Ishikawa (cell line): ENCODE data around the gene TTLL13.

Experiments
- CEBPB ChIP-seq: IDR thresholded peaks from 2 replicates; pipeline ENCODE4 v1.6.1; 2012
- CREB1 ChIP-seq: IDR thresholded peaks from 2 replicates; pipeline ENCODE4 v1.6.1; 2012; ENCODE audit warnings: low read depth
- EGR1 ChIP-seq: IDR thresholded peaks from 2 replicates; pipeline ENCODE4 v1.6.1; 2012
- EP300 ChIP-seq: IDR thresholded peaks from 2 replicates; pipeline ENCODE4 v1.6.1; 2012; ENCODE audit warnings: borderline replicate concordance
- FOXM1 ChIP-seq: IDR thresholded peaks from 2 replicates; pipeline ENCODE4 v1.6.1; 2012; ENCODE audit warnings: low read depth, borderline replicate concordance
- NFIC ChIP-seq: IDR thresholded peaks from 2 replicates; pipeline ENCODE4 v1.6.1; 2012
- RAD21 ChIP-seq: IDR thresholded peaks from 2 replicates; pipeline ENCODE4 v1.6.1; 2012; ENCODE audit warnings: low read depth
- TAF1 ChIP-seq: IDR thresholded peaks from 2 replicates; pipeline ENCODE4 v1.6.1; 2012; ENCODE audit warnings: low read depth, mild to moderate bottlenecking
- TCF12 ChIP-seq: IDR thresholded peaks from 2 replicates; pipeline ENCODE4 v1.6.1; 2012; ENCODE audit warnings: low read depth
- TEAD4 ChIP-seq: IDR thresholded peaks from 2 replicates; pipeline ENCODE4 v1.6.1; 2012
- USF1 ChIP-seq: IDR thresholded peaks from 2 replicates; pipeline ENCODE4 v1.6.1; 2012
- YY1 ChIP-seq: IDR thresholded peaks from 2 replicates; pipeline ENCODE4 v1.6.1; 2012; ENCODE audit warnings: low read depth
- ZBTB7A ChIP-seq: IDR thresholded peaks from 2 replicates; pipeline ENCODE4 v1.6.1; 2012; ENCODE audit warnings: low read depth
- TF ChIP-seq, protein P1 (sequence below): IDR thresholded peaks from 2 replicates; pipeline ENCODE4 v1.6.1; 2012; ENCODE audit warnings: low read depth, mild to moderate bottlenecking
- TF ChIP-seq, protein P2 (sequence below): IDR thresholded peaks from 2 replicates; pipeline ENCODE4 v1.6.1; 2012

Gene TTLL13

GRCh38 chr15:90309020-90309419 is 59.7 kb downstream of the TTLL13 start:
- TF ChIP-seq RAD21 (no peak), ZBTB7A (no peak), USF1 (no peak), FOXM1 (no peak), TCF12 (no peak), EP300 (no peak), NFIC (no peak), CREB1 (no peak), YY1 (no peak), CEBPB (no peak), TEAD4 (no peak), TAF1 (no peak), EGR1 (no peak)
- TF ChIP-seq, protein P1, sequence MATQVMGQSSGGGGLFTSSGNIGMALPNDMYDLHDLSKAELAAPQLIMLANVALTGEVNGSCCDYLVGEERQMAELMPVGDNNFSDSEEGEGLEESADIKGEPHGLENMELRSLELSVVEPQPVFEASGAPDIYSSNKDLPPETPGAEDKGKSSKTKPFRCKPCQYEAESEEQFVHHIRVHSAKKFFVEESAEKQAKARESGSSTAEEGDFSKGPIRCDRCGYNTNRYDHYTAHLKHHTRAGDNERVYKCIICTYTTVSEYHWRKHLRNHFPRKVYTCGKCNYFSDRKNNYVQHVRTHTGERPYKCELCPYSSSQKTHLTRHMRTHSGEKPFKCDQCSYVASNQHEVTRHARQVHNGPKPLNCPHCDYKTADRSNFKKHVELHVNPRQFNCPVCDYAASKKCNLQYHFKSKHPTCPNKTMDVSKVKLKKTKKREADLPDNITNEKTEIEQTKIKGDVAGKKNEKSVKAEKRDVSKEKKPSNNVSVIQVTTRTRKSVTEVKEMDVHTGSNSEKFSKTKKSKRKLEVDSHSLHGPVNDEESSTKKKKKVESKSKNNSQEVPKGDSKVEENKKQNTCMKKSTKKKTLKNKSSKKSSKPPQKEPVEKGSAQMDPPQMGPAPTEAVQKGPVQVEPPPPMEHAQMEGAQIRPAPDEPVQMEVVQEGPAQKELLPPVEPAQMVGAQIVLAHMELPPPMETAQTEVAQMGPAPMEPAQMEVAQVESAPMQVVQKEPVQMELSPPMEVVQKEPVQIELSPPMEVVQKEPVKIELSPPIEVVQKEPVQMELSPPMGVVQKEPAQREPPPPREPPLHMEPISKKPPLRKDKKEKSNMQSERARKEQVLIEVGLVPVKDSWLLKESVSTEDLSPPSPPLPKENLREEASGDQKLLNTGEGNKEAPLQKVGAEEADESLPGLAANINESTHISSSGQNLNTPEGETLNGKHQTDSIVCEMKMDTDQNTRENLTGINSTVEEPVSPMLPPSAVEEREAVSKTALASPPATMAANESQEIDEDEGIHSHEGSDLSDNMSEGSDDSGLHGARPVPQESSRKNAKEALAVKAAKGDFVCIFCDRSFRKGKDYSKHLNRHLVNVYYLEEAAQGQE = no peak
- TF ChIP-seq, protein P2, sequence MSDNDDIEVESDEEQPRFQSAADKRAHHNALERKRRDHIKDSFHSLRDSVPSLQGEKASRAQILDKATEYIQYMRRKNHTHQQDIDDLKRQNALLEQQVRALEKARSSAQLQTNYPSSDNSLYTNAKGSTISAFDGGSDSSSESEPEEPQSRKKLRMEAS = no peak
